DOHH2 (cell line): ENCODE data around the gene CHSY1.

ENCODE experiments used
- H3F3A ChIP-seq: fragments of 200-600 bp; sonication (generic), shearing (Covaris generic); 2 replicates; pipeline ENCODE4 v1.6.0; 2016; ENCODE audit warnings: antibody characterized with exemption, mild to moderate bottlenecking; ENCODE audit not compliant: control insufficient read depth, insufficient read depth
- H3K27ac ChIP-seq: fragments of 200-600 bp; sonication (generic); 2 replicates; pipeline ENCODE4 v1.5.1; 2014; ENCODE audit warnings: low read depth, mild to moderate bottlenecking, low read length, moderate library complexity
- H3K27me3 ChIP-seq: fragments of 200-600 bp; sonication (generic); 2 replicates; pipeline ENCODE4 v1.6.1; 2014; ENCODE audit warnings: mild to moderate bottlenecking, low read length, mixed read lengths; ENCODE audit not compliant: control insufficient read depth
- H3K36me3 ChIP-seq: fragments of 200-600 bp; sonication (generic); 2 replicates; pipeline ENCODE4 v1.6.1; 2014; ENCODE audit warnings: mild to moderate bottlenecking, low read length, moderate library complexity, mixed read lengths; ENCODE audit not compliant: control insufficient read depth
- H3K4me1 ChIP-seq: fragments of 200-600 bp; sonication (generic); 2 replicates; pipeline ENCODE4 v1.6.1; 2014; ENCODE audit warnings: mild to moderate bottlenecking, low read length, mixed read lengths; ENCODE audit not compliant: control insufficient read depth
- H3K4me2 ChIP-seq: fragments of 200-600 bp; sonication (generic); 2 replicates; pipeline ENCODE4 v1.6.0; 2014; ENCODE audit warnings: mild to moderate bottlenecking, low read length, moderate library complexity
- H3K4me3 ChIP-seq: fragments of 200-600 bp; sonication (generic); 2 replicates; pipeline ENCODE4 v1.5.1; 2014; ENCODE audit warnings: mild to moderate bottlenecking, low read length, mixed read lengths
- H3K79me2 ChIP-seq: fragments of 200-600 bp; sonication (generic); 2 replicates; pipeline ENCODE4 v1.6.1; 2014; ENCODE audit warnings: mild to moderate bottlenecking, low read length, mixed read lengths; ENCODE audit not compliant: control insufficient read depth
- H3K9me2 ChIP-seq: fragments of 200-600 bp; sonication (generic); replicated peaks from 2 replicates; pipeline ENCODE4 v1.6.1; 2014; ENCODE audit warnings: mild to moderate bottlenecking, low read length, mixed read lengths; ENCODE audit not compliant: control insufficient read depth
- H3K9me3 ChIP-seq: fragments of 200-600 bp; sonication (generic); 2 replicates; pipeline ENCODE4 v1.6.1; 2014; ENCODE audit warnings: antibody characterized with exemption, low read length, mixed read lengths; ENCODE audit not compliant: control insufficient read depth, insufficient read depth
- H4K20me1 ChIP-seq: fragments of 200-600 bp; sonication (generic); 2 replicates; pipeline ENCODE4 v1.6.0; 2014; ENCODE audit warnings: low read depth, mild to moderate bottlenecking, antibody characterized with exemption, low read length, moderate library complexity; ENCODE audit not compliant: control insufficient read depth, insufficient read depth
- CTCF ChIP-seq: fragments of 200-600 bp; sonication (generic); IDR thresholded peaks from one replicate; pipeline ENCODE4 v1.5.1; 2014; ENCODE audit warnings: antibody characterized with exemption, mild to moderate bottlenecking, low read depth, low read length; ENCODE audit not compliant: poor library complexity, severe bottlenecking
- EZH2phosphoT487 ChIP-seq: fragments of 200-600 bp; sonication (generic); IDR thresholded peaks from 2 replicates; pipeline ENCODE4 v1.6.1; 2017; ENCODE audit warnings: borderline replicate concordance, mild to moderate bottlenecking, antibody characterized with exemption, low read length, moderate library complexity, mixed read lengths

The CHSY1 gene

GRCh38 chr15:101153801-101154656 lies 97.8 kb downstream of the CHSY1 start:
- Histone ChIP-seq H3K4me1 (peaks cover 53% of the 10 kb centered on the region), H3K4me2 (no peak overlapping the region)
- TF ChIP-seq EZH2phosphoT487 (no peak), CTCF (no peak)

GRCh38 chr15:101152914-101153313 lies 98.9 kb downstream of the CHSY1 start:
- peaks cover 10% of the 10 kb centered on the region for H3K27me3 ChIP-seq
- H4K20me1 ChIP-seq = peaks cover 3% of the 10 kb centered on the region; the same call in 1 of the 2 replicates
- H3K4me3 ChIP-seq = no peak overlapping the region
- no peaks in the 10 kb centered on the region for H3K79me2 ChIP-seq
- peaks cover 6% of the 10 kb centered on the region for H3F3A ChIP-seq
- H3K27ac ChIP-seq = no peak overlapping the region
- peaks cover 55% of the 10 kb centered on the region for H3K4me1 ChIP-seq
- no peaks in the 10 kb centered on the region for H3K9me2 ChIP-seq
- TF ChIP-seq CTCF (peak; percentile 70), EZH2phosphoT487 (no peak)
- no peak overlapping the region for H3K4me2 ChIP-seq
- H3K36me3 ChIP-seq = no peaks in the 10 kb centered on the region
- no peaks in the 10 kb centered on the region for H3K9me3 ChIP-seq

More at GRCh38 chr15:101153801-101154656, 97.8 kb downstream of the CHSY1 start:
- peaks cover 6% of the 10 kb centered on the region for H3F3A ChIP-seq
- no peaks in the 10 kb centered on the region for H3K79me2 ChIP-seq
- H3K9me3 ChIP-seq = no peaks in the 10 kb centered on the region
- H3K27me3 ChIP-seq = peaks cover 19% of the 10 kb centered on the region
- H3K36me3 ChIP-seq = no peaks in the 10 kb centered on the region
- H4K20me1 ChIP-seq = peaks cover 3% of the 10 kb centered on the region; the same call in 1 of the 2 replicates
- no peak overlapping the region for H3K4me3 ChIP-seq
- no peaks in the 10 kb centered on the region for H3K9me2 ChIP-seq
- no peak overlapping the region for H3K27ac ChIP-seq

GRCh38 chr15:101151288-101151687 lies 100.6 kb downstream of the CHSY1 start:
- Histone ChIP-seq H3K79me2 (no peaks in the 10 kb centered on the region), H3F3A (peaks cover 6% of the 10 kb centered on the region), H3K27me3 (peaks cover 3% of the 10 kb centered on the region; the same call in 1 of the 2 replicates), H3K9me3 (no peaks in the 10 kb centered on the region), H4K20me1 (no peaks in the 10 kb centered on the region), H3K4me3 (peak overlapping the region; percentile 9; the same call in 1 of the 2 replicates), H3K27ac (peak overlapping the region; percentile 4; the same call in 1 of the 2 replicates), H3K9me2 (no peaks in the 10 kb centered on the region), H3K4me1 (peaks cover 43% of the 10 kb centered on the region), H3K4me2 (peak overlapping the region; percentile 62), H3K36me3 (no peaks in the 10 kb centered on the region)
- TF ChIP-seq EZH2phosphoT487 = no peak
- TF ChIP-seq CTCF = no peak
